ENCODE data around the gene CARS2.
"Not testable (repeated sequence)": the region's sequence is repeated elsewhere in the genome, so short reads cannot be mapped to it uniquely, and the experiment has no call there.

The CARS2 gene

DNA sequence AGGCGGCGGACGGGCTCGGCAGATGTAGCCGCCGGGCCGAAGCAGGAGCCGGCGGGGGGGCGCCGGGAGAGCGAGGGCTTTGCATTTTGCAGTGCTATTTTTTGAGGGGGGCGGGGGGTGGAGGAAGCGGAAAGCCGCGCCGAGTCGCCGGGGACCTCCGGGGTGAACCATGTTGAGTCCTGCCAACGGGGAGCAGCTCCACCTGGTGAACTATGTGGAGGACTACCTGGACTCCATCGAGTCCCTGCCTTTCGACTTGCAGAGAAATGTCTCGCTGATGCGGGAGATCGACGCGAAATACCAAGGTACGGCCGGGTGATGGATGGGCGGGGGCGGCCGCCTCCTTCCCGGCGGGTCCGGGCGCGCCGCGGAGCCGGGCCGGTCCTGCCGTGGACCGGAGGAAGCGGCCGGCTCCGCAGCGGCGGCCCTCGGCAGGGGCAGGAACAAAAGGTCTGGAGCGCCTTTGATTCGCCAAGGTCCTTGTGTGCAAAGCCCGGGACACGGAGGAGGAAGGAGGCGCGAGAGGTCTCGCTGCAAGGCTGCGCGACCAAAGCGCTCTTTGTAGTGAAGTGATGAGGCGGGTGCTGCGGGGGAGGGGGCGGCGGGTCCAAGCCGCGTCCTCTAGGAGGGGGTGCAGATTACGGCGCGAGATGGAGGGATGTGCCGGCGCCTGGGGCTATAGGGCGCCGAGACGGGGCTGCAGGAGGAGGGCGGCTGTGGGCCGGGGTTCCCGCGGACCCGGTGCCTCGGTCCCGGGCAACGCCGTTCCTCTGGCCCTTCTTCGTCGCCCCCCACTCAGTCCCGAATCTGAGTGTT, 8.3 kb upstream of the CARS2 start:
- Mint-ChIP-seq H3K4me1 (peaks cover 29% of the 10 kb centered on the region), H3K4me3 (peak overlapping the region; percentile 97), H3K36me3 (no peaks in the 10 kb centered on the region), H3K9me3 (no peaks in the 10 kb centered on the region), H3K27ac (peak overlapping the region; percentile 77), H3K27me3 (no peaks in the 10 kb centered on the region)

DNA sequence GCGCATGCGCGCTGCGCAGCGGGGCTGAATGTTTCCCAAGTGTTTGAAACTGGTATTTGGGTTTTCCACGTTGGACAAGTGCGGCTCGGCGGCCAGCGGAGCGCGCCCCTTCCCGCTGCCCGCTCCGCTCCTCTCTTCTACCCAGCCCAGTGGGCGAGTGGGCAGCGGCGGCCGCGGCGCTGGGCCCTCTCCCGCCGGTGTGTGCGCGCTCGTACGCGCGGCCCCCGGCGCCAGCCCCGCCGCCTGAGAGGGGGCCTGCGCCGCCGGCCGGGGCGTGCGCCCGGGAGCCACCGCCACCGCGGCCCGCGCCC, 7.7 kb upstream of the CARS2 start, which contains the start of gene ING1:
ING1 (plus strand) TSS at position 59 of the 311 bp plus-strand sequence. CDS start 450 bp downstream, outside the sequence.
- Mint-ChIP-seq H3K4me3 (peak within 1 kb of the TSS; percentile 100), H3K36me3 (no peaks in the 10 kb centered on the region), H3K4me1 (peaks cover 29% of the 10 kb centered on the region), H3K9me3 (no peaks in the 10 kb centered on the region), H3K27me3 (no peaks in the 10 kb centered on the region), H3K27ac (peak within 1 kb of the TSS; percentile 98)

DNA sequence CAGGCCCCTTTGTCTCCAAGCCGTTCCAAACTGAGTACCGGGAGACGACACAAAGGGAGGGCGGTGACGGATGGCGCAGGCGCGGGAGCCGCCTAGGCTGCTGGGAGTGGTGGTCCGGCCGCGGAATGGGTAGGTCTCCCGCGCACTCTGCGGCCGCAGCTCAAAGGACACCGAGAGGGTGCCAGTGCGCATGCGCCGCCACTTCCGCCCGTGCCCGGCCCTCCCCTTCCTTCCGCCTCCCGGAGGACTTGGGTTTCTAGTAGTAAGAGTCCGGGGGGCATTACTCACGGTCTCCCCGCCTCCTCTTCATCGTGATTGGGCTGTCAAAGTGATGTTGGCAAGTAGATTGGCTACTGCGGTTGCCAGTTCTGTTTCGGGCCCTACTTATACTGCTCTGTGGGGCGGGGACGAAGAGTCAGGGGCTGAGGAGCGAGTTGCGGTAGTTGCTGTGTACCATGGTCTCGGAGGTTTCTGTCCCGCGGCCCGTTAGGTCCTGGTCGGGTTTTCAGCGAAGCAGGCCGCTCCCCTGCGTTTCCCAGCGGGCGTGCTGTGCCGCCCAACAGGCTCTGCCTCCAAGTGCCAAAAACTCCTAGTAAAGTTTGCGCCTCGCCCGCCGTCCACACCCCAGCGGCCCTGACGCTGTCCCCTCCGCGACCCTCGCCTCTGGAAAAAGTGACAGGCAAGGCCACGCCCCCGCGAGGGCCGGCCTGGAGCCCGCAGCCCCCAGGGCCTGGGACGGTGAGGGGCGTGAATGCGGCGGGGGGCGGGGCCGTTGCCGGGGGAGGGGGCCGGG, 7.1 kb upstream of the CARS2 start:
- H3K4me3 Mint-ChIP-seq = peak overlapping the region; percentile 100
- no peaks in the 10 kb centered on the region for H3K27me3 Mint-ChIP-seq
- peaks cover 27% of the 10 kb centered on the region for H3K4me1 Mint-ChIP-seq
- no peaks in the 10 kb centered on the region for H3K36me3 Mint-ChIP-seq
- no peaks in the 10 kb centered on the region for H3K9me3 Mint-ChIP-seq
- peak overlapping the region; percentile 98 for H3K27ac Mint-ChIP-seq

DNA sequence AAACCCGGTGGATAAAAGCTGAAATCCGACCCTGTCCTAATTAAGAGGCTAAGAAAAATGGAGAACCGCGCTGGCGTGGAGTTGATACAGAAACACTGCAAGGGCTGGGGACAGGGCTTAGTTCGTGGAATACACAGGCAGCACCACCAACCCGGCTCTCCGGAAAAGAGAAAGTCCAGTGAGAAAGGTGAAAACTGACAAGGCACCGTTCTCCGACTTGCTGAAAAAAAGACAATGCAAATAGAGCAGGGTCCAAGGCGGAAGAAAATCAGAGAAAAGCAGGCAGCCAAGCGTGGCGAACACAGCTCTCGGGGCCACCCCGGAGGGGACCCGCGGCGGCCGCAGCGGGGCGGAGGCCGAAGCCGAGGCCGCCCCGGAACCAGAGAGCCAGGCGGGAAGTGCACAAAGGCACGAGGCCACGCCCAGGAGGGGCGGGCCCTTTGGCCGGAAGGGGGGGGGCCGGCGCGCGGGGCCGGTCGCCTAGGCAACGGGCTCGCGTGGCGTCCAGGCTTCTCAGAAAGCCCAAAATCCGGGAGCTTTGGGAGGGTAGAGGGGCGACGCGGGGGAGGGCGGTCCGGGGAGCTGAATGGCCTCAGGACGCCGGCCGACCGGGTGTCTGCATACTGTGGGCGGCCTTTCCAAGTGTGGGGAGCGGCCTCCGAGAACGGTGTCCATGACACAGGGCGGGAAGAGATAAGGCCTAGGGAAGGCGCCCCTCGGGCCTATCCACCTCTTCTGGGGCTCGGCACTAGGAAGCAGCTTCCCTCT, 6.3 kb upstream of the CARS2 start:
- Mint-ChIP-seq H3K36me3 (no peaks in the 10 kb centered on the region), H3K9me3 (no peaks in the 10 kb centered on the region), H3K27me3 (no peaks in the 10 kb centered on the region), H3K4me1 (peaks cover 19% of the 10 kb centered on the region), H3K4me3 (peak overlapping the region; percentile 100), H3K27ac (peak overlapping the region; percentile 99)

DNA sequence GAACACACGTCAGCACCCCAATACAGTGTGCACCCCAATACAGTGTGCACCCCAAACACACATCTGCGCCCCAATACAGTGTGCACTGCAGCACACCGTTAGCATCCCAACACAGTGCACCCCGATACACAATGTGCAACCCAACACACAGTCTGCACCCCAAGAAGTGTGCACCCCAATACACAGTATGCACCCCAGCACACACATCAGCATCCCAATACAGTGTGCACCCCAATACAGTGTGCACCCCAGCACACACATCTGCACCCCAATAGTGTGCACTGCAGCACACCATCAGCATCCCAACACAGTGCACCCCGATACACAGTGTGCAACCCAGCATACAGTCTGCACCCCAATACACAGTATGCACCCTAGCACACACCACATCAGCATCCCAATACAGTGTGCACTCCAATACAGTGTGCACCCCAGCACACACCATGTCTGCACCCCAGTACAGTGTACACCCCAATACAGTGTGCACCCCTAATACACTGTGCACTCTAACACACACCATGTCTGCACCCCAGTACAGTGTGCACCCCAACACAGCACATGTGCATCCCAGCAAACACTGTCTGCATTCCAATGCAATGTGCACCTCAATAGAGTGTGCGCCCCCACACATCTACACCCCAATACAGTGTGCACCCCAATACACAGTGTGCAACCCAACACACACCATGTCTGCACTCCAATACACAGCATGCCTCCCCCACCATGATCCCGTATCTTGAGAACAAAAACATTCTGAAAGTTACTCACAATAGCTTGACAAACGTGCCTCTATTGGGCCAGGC, 855 bp upstream of the CARS2 start:
- Mint-ChIP-seq H3K36me3 (peaks cover 6% of the 10 kb centered on the region), H3K27me3 (no peaks in the 10 kb centered on the region), H3K9me3 (no peaks in the 10 kb centered on the region), H3K4me3 (peak overlapping the region; percentile 77), H3K27ac (peak overlapping the region; percentile 42), H3K4me1 (peaks cover 40% of the 10 kb centered on the region)

DNA sequence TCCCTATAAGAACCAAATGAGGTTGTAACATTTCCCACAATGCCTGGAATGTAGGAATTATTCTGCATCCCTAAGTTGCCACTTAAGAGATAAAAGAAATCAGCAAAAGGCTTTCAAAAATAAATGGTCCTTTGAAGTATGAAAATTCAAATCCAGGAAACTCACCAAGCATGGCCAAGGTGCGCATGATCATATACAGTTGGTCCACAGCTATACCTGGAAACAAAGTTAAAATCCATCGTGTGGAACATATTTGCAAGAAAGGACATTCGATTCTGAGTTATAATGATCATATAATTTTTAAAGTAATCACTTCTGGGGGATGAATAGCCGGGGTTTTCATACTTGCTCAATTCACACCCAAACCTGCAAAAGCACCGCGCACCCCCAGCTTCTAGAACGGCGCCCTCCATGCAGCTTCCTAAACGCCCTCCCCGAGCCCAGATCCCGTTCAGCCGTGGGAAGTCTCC, 525 bp downstream of the CARS2 start:
- Mint-ChIP-seq H3K4me1 (peaks cover 43% of the 10 kb centered on the region), H3K27me3 (no peaks in the 10 kb centered on the region), H3K27ac (peak overlapping the region; percentile 59), H3K9me3 (no peaks in the 10 kb centered on the region), H3K4me3 (peak overlapping the region; percentile 92), H3K36me3 (peaks cover 7% of the 10 kb centered on the region)

DNA sequence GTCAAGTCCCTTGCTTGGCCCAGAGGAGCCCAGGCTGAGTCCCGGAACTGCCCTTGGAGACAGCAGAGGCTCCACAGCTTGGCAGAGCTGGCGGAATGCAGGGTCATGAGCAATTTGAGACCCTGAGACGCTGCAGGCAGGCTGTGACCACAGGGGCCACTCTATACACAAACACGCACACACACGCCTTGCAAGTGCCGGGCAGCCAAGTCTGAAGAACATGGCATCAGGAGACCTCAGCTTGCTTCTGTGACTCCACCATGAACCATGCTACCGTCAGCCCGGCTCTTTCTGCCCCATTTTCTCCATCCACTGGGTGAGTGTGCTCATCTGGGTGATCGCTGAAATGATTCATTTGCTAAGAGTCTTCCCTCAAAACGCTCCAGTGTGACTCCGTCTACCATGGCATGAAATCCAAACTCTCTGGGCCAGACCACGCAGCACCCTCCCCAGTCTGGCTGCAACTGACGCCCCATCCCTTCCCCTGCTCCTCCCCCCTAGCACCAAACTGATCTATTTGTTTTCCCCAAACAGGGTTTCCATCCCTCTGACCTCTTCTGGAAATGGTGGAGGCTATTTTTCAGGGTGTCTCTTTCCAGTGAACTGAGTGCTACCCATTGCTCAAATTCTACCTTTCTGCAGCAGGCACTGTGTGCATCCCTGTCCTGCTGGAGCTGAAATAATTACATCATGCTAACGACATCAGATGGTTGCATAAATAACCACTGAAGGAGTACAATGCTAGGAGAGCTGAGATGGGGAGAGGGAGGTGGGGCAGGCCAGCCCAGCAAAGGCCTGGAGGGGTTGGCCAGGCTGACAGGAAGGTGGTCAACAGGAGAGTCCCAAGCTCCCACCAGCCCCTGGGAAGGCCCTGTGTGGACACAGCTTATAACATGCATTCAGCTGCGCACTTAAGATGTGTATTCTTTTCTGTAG, 3.1 kb downstream of the CARS2 start:
- H3K9me3 Mint-ChIP-seq = no peaks in the 10 kb centered on the region

DNA sequence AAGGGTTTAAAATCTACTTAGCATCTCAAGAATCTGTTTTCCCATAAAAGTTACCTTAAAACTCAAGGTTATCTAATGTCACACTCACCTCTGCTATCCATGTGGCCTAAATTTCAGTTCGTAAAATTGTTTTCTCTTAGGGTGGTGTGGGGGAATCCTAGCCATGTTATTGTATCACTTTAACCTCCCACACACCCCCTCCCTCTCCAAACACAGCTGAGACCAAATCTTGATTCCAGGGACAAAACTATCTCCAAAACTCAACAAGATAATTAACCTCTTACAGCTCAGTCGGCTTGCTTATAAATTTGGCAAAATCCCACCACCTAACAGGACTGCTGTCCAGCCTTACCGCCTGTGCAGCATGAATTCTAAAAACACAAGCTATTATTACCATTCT, 3.8 kb downstream of the CARS2 start:
- H3K9me3 Mint-ChIP-seq = no peaks in the 10 kb centered on the region
- H3K4me1 Mint-ChIP-seq = peaks cover 59% of the 10 kb centered on the region
- H3K36me3 Mint-ChIP-seq = peaks cover 14% of the 10 kb centered on the region
- no peaks in the 10 kb centered on the region for H3K27me3 Mint-ChIP-seq
- H3K27ac Mint-ChIP-seq = peak overlapping the region; percentile 62
- H3K4me3 Mint-ChIP-seq = peak overlapping the region; percentile 26

More for the DNA sequence above, 3.1 kb downstream of the CARS2 start:
- Mint-ChIP-seq H3K4me1 (peaks cover 56% of the 10 kb centered on the region), H3K4me3 (peak overlapping the region; percentile 26), H3K36me3 (peaks cover 11% of the 10 kb centered on the region), H3K27me3 (no peaks in the 10 kb centered on the region), H3K27ac (no peak overlapping the region)

DNA sequence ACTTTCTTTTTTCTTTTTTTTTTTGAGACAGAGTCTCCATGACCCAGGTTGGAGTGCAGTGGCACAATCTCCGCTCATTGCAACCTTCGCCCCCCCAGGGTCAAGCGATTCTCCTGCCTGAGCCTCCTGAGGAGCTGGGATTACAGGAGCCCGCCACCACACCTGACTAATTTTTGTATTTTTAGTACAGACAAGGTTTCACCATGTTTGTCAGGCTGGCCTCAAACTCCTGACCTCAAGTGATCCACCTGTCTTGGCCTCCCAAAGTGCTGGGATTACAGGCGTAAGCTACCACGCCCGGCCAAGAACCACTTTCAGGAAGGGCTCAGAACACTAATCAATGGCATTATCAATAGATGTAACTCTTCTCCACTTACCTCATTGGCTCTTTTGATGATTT, 4.9 kb downstream of the CARS2 start:
- not testable (repeated sequence) for H3K27me3 Mint-ChIP-seq, H3K27ac Mint-ChIP-seq, H3K4me3 Mint-ChIP-seq, H3K9me3 Mint-ChIP-seq
- H3K36me3 Mint-ChIP-seq = peaks cover 14% of the 10 kb centered on the region
- peaks cover 56% of the 10 kb centered on the region for H3K4me1 Mint-ChIP-seq

DNA sequence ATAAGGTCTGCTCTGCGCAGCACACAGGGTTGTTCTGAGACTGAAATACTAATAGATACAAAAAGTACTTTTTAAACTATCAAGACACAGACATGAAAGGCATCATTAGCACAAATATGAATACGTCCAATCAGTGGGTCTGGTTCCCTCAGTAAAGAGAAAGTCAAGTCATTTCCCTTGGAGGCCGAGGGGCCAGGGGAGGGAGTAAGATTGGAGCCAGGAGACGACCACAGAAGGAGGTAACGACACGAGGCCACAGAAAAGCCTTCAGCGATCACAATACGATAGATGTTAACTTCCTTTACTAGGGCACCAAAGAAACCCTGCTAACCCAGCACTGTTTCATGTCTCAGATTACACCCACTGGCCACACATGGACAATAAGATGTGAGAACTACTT, 5.3 kb downstream of the CARS2 start:
- H3K27me3 Mint-ChIP-seq = no peaks in the 10 kb centered on the region
- no peak overlapping the region for H3K4me3 Mint-ChIP-seq
- H3K9me3 Mint-ChIP-seq = no peaks in the 10 kb centered on the region
- peaks cover 58% of the 10 kb centered on the region for H3K4me1 Mint-ChIP-seq
- H3K27ac Mint-ChIP-seq = no peak overlapping the region
- peaks cover 14% of the 10 kb centered on the region for H3K36me3 Mint-ChIP-seq

DNA sequence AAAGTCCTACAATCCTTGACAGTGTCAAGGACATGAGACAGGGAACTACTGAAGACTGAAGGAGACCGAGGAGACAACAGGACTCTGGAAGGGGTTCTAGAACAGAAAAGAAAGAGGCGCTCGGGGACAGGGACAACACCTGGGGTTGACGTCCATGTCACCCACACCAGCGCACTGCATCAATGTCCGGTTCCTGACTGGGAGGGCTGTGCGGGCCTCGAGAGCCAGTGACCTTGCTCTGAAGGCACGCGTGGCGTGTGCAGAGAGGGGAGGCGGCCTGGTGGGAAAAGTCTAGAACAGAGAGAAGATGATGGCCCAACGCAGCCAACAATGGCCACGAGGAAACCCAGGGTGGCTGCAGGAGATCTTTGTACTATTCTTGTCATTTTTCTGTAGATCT, 5.7 kb downstream of the CARS2 start:
- no peak overlapping the region for H3K27ac Mint-ChIP-seq
- H3K27me3 Mint-ChIP-seq = no peaks in the 10 kb centered on the region
- no peak overlapping the region for H3K4me3 Mint-ChIP-seq
- peaks cover 57% of the 10 kb centered on the region for H3K4me1 Mint-ChIP-seq
- H3K9me3 Mint-ChIP-seq = no peaks in the 10 kb centered on the region
- peaks cover 14% of the 10 kb centered on the region for H3K36me3 Mint-ChIP-seq

DNA sequence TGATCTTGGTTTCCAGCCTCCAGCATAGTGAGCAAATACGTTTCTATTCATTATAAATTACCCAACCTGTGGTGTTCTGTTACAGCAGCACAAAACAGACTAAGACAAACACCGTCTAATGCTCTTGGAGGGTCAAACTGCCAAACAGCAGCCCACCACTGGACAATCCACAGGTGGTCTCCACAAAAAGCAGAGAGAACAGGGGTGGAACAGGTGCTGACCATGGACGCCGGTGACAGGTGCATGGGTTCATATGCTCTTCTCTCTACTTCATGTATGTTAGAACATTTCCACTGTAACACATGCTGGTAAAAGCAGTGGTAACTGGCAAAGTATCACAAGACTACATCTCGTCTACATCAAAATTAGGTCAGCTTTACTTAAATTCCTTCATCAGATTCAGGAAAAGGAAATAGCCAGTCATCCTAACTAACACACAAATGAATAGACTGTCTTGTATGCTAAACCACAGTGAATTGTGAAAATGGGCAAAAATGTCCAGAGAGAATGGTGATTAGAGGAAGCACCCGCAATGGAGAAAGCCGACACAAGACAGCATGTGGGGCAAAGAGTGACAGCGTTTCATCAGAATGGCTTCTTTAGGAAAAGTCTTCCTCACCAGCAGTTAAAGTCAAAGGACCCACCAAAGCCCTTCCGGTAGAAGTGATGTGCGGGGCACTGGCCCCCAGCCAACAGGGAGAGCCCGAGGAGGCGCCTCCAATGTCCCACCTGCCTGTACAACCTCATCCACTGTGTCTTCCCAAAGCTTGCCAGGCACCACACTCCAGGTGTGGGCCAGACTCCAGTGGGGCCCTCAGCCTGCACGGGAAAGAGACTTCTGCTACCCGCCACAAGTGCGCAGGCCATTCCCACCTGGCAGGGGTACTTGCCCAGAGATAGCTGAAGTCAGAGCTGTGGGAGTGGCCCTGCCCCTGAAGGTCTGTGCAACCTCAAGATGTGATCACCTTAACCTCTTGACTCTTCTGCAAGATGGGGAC, 6.5 kb downstream of the CARS2 start:
- Mint-ChIP-seq H3K27ac (no peak overlapping the region), H3K4me3 (no peak overlapping the region), H3K4me1 (peaks cover 55% of the 10 kb centered on the region), H3K36me3 (peaks cover 14% of the 10 kb centered on the region), H3K27me3 (no peaks in the 10 kb centered on the region), H3K9me3 (no peaks in the 10 kb centered on the region)

DNA sequence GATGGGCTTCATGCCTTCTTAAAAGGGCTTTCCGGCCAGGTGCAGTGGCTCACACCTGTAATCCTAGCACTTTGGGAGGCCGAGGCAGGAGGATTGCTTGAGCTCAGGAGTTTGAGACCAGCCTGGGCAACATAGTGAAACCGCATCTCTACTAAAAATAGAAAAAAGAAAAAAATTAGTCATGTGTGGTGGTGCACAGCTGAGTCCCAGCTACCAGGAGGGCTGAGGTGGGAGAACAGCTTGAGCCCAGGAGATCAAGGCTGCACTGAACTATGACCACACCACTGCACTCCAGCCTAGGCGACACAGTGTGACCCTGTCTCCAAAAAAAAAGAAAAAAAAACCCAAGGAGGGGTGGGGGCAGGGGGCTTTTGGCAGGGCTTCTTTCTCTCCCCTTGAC, 7.2 kb downstream of the CARS2 start:
- H3K27ac Mint-ChIP-seq = no peak overlapping the region
- H3K4me1 Mint-ChIP-seq = peaks cover 53% of the 10 kb centered on the region
- H3K36me3 Mint-ChIP-seq = peaks cover 14% of the 10 kb centered on the region
- no peak overlapping the region for H3K4me3 Mint-ChIP-seq
- H3K9me3 Mint-ChIP-seq = no peaks in the 10 kb centered on the region
- H3K27me3 Mint-ChIP-seq = no peaks in the 10 kb centered on the region
